GM19372 (cell line): ENCODE data around the gene POU2F1.

Source experiments
- ATAC-seq: cut with Tn5 transposase; IDR thresholded peaks from one replicate; pipeline ENCODE4 v1.9.1; 2021; ENCODE audit warnings: mild to moderate bottlenecking, low read depth, moderate library complexity; ENCODE audit not compliant: unreplicated experiment

POU2F1 gene

GRCh38 chr1:167345386-167345733 lies 124.7 kb downstream of the POU2F1 start:
- ATAC-seq: no peak

GRCh38 chr1:167357305-167357704 lies 136.6 kb downstream of the POU2F1 start:
- no peak for ATAC-seq

DNA sequence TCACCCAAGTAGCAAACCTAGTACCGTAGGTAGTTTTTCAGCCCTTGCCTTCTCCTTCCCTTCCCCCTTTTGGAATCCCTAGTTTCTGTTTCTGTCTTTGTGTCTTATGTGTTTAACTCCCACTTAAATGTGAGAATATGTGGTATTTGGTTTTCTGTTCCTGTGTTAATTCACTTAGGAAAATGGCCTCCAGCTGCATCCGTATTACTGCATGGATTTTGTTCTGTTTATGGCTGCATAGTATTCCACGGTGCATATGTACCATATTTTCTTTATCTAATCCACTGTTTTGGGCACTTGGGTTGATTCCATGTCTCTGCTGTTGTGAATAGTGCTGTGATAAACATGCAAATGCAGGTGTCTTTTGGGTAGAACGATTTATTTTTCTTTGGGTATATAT lies 138.6 kb downstream of the POU2F1 start:
- ATAC-seq: no peak

- ATAC-seq: no peak
These were observed 139.4 kb downstream of the POU2F1 start for GRCh38 chr1:167360120-167360519.

DNA sequence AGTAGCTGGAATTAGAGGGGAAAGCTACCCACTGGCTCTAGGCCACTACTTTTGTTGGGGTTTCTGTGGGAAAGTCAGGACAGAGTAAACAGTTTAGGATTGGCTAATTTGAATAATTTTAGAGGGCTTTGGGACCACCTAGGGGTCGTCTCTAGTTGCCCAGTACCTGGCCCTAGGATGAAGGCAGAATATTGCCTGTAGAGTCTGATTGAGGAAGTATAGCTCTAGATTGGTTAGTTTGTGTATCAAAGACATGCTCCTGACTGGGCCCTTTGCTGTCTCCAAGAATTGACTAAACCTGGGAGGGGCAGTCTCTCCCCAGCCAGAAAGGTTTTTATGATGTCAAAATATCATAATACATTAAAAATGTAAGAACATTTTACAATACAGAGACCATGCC lies 142.0 kb downstream of the POU2F1 start:
- ATAC-seq: no peak

- ATAC-seq: no peak
These were observed 144.1 kb downstream of the POU2F1 start for GRCh38 chr1:167364826-167365225.

- no peak for ATAC-seq
These were observed 144.7 kb downstream of the POU2F1 start for GRCh38 chr1:167365360-167365759.

DNA sequence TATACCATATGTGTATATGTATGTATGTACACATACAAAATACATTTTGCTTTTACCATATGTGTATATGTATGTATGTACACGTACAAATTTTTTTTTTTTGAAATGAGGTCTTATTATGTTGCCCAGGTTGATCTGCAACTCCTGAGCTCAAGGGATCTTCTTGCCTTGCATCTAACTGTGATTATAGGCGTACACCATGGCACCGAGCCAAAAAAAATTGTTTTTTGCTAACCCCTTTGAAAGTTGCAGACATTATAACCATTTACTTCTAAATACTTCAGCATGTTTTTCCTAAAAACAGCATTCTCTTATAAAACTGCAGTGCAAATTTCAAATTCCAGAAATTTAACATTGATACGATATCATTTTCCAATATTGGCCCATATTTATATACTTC lies 147.0 kb downstream of the POU2F1 start:
- no peak for ATAC-seq

GRCh38 chr1:167369175-167369574 lies 148.5 kb downstream of the POU2F1 start:
- ATAC-seq: no peak

DNA sequence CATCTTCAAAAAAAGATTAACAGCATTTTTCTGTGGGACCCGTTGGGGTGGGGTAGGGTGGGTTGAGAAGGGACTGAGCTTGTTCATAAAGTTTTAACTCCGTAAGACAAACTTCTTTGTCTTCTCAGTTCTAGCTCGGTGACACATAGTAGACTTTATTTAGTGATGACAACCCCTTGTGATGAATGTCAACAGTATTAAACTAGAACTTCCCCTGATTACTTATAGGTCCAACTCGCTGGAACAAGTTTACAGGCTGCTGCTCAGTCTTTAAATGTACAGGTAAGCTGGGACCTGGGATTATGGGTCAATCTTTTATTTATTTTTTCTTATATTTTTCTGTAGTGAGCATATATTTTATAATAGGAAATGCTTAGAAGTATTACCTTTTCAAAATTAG lies 149.2 kb downstream of the POU2F1 start:
- ATAC-seq: no peak

DNA sequence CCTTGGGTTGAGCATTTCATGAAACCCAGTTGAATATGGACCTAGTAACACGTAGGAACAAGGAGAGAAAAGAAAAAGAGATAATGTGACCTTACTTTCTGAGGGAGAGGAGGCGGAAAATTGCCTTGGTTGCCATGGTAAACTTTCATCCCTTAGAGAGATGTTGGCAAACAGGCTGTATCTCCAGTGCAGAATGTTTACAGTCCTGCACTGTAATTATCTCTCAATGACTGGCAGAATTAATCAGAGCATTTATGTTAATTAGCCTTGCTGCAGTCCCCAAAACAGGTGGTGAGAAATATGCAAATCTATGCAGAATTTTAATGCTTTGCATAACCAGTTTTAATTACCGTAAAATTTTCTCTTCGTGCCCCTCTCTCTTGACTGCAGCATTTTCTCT lies 150.3 kb downstream of the POU2F1 start:
- ATAC-seq: no peak

GRCh38 chr1:167373398-167373797 lies 152.7 kb downstream of the POU2F1 start:
- ATAC-seq: no peak

DNA sequence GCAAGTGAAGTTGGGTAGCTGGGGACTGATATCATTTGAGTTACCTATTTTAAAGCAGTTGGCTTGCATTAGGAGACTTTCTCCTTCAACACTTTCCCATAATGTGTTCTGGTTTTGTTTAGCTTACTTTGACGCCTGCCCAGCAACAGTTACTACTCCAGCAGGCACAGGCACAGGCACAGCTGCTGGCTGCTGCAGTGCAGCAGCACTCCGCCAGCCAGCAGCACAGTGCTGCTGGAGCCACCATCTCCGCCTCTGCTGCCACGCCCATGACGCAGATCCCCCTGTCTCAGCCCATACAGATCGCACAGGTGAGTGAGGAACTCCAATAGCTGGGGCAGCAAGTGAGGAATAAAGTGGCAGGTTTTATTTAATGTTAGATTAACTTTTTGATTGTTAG lies 153.3 kb downstream of the POU2F1 start:
- ATAC-seq: no peak

- ATAC-seq: no peak
These were observed 155.3 kb downstream of the POU2F1 start for GRCh38 chr1:167375949-167376348.

DNA sequence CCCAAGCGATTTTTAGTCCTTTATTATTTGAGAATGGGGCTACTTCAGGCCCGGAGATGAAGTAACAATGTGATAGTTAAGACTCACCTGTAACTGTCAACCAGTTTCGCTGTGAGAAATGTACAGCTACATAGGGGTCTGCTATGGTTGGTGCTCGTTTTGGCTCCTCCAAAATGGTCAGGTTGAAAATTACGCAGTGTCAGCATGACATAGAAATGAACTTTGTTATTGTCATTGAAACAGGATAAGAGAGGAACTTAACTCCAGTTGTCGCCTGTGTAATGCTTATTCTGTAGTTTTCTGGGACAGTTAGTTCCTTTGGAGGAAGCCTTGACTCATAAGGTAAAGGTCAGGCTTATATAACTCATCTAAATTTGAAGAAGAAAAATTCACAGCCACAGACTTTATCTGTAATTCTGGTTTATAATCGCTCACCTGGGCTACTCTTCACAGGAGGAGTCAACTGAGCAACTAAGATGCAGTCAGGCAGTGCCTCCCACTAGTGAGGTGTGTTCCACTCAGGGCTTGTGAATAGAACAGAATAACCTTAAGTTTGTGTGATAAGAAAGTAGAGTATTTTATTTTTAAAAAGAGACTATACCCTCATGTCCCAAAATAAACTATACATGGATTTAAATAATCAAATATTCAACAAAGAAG lies 166.7 kb downstream of the POU2F1 start:
- ATAC-seq: no peak

DNA sequence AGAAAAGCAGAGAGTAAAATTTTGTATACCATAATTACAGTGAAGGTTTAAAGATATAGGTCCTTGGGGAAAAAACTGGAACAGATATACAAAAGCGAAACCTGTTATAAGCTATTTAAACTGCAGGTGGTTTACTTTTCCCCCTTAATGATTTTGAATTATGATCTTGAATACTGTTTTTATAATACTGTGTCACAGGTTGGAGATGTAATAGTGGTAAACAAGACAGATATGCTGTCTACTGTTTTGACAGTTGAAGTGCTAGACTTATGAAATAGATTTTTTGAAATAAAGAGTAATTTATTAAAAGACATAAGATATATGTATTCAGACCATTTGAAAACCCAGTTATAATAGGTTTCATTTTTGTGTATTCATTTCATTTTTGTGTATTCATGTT lies 168.3 kb downstream of the POU2F1 start:
- no peak for ATAC-seq

- ATAC-seq: no peak
These were observed 171.6 kb downstream of the POU2F1 start for GRCh38 chr1:167392200-167392696.

GRCh38 chr1:167400359-167400953 lies 179.8 kb downstream of the POU2F1 start:
- no peak for ATAC-seq

GRCh38 chr1:167401260-167401873 lies 180.7 kb downstream of the POU2F1 start:
- no peak for ATAC-seq

DNA sequence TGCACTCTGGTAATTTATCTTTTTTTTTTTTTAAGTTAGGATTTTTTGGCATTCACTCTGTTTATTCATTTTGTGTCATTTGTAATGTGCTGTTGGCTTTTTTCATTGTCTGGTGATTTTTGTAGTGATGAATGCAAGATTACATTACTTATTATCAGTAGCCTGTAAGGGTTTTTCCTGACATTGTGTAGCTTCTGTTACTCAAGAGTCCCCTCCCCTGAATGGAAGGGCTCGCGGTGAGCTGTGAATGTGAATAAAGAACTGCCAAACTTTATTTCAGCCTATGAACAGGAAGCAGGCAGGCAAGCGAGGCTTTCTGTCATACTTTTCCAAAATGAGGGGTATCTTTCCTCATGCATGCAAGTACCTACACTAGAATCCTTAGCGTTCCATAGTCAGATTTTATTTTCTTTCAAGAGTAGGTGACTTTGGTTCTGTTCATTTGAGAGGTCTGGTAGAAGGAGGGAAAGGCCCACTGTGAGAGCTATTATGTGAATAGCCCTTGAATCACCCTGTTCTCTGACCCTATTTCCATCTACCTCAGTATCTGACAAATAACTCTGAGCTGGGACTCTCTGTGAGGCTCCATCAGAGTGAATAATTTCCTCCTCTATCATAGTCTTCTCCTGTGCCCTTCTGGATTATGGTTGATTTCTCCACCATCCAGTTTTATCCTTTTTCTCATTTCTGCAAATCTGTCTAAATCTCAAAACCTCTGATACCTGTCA lies 183.6 kb downstream of the POU2F1 start:
- ATAC-seq: no peak

GRCh38 chr1:167404908-167405307 lies 184.2 kb downstream of the POU2F1 start:
- ATAC-seq: no peak
